VCaP (cell line): Measurements from ENCODE around the gene CD300H.
A peak's percentile ranks its signal among the peaks of the same experiment; 100 is the strongest.

ENCODE experiments used
- H3K27ac ChIP-seq: fragments of 450-650 bp; 2 replicates; pipeline ENCODE4 v1.5.1; 2017
- CTCF ChIP-seq: fragments of 450-650 bp; conservative IDR thresholded peaks from 2 replicates; pipeline ENCODE4 v1.5.1; 2017; ENCODE audit warnings: mild to moderate bottlenecking, moderate library complexity

CD300H gene

GRCh38 chr17:74604761-74605160 is 37.5 kb upstream of the CD300H start:
- no peak for TF ChIP-seq CTCF
- no peak overlapping the region for H3K27ac ChIP-seq

GRCh38 chr17:74604200-74604599 is 36.9 kb upstream of the CD300H start:
- no peak overlapping the region for H3K27ac ChIP-seq
- no peak for TF ChIP-seq CTCF

GRCh38 chr17:74603746-74604145 is 36.4 kb upstream of the CD300H start:
- TF ChIP-seq CTCF = no peak
- no peak overlapping the region for H3K27ac ChIP-seq

- no peak overlapping the region for H3K27ac ChIP-seq
- TF ChIP-seq CTCF = no peak
These were observed 35.8 kb upstream of the CD300H start for GRCh38 chr17:74603037-74603635.

- TF ChIP-seq CTCF = peak; percentile 85
- no peak overlapping the region for H3K27ac ChIP-seq
These were observed 34.7 kb upstream of the CD300H start for GRCh38 chr17:74601944-74602572.

GRCh38 chr17:74599448-74599939 is 32.2 kb upstream of the CD300H start:
- no peak overlapping the region for H3K27ac ChIP-seq
- no peak for TF ChIP-seq CTCF

- no peak for TF ChIP-seq CTCF
- no peak overlapping the region for H3K27ac ChIP-seq
These were observed 31.7 kb upstream of the CD300H start for GRCh38 chr17:74599023-74599399.
